Left ventricle myocardium inferior (tissue), 1 donor: ENCODE data around the gene FANCE. TPM values are rescaled to one million over a fixed set of nuclear protein-coding genes. Genes with fewer than 3 reads are reported as not detected.

Experiments
- DNase-seq: peaks from one replicate; pipeline ENCODE4 v3.0.0-alpha.2; 2020
- H3K27ac ChIP-seq: fragments of 200-600 bp; replicated peaks from 2 replicates; pipeline ENCODE4 v1.8.0; 2021
- H3K27me3 ChIP-seq: fragments of 200-600 bp; 2 replicates; pipeline ENCODE4 v1.8.0; 2021; ENCODE audit warnings: low read depth
- H3K36me3 ChIP-seq: fragments of 200-600 bp; 2 replicates; pipeline ENCODE4 v1.8.0; 2021
- H3K4me1 ChIP-seq: fragments of 200-600 bp; 2 replicates; pipeline ENCODE4 v1.8.0; 2021
- H3K4me3 ChIP-seq: fragments of 200-600 bp; 2 replicates; pipeline ENCODE4 v1.8.0; 2021; ENCODE audit warnings: mild to moderate bottlenecking, moderate library complexity
- H3K9me3 ChIP-seq: fragments of 200-600 bp; replicated peaks from 2 replicates; pipeline ENCODE4 v1.8.0; 2021
- intact Hi-C: fragments of 100-400 bp; cut with micrococcal nuclease; formaldehyde crosslinking; loops from one replicate; pipeline ENCODE4 v1.11.0; 2022
- total RNA-seq: library from RNA; stranded (reverse); fragmentation: NEBNext Ultra II Directional; extraction: Animal tissue kit (Norgen Biotek cat#: 25700); gene quantifications from one replicate; pipeline ENCODE4 v1.2.1, GENCODE V29; 2021
- TF ChIP-seq, protein P1 (sequence below): fragments of 200-600 bp; IDR thresholded peaks from 2 replicates; pipeline ENCODE4 v1.8.0; 2021; ENCODE audit warnings: antibody characterized with exemption, mild to moderate bottlenecking, borderline replicate concordance
- donor health status: DM: no; HTN: yes; CAD: no; lungs with severe emphysema.

FANCE gene
- total RNA-seq, 1 donor from 2014 or later, result 3.7 TPM

DNA sequence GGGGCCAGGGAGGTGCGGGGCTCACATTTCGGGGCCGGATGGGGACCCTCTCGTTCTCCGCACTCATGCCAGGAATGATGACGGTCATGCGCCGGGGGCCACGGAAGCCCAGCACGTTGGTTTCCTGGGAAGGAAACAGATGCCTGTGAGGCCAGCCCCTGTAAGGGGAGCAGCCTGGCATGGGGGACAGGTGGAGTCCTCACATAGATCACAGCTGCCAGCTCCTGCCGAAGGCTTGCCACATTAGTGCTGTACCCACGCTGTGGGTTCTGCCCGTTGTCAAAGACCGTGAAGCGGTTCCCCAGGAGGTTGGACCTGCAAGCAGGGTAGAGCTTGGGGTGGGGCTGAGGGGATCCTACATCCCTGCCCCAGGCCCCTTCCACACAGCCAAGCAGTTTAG lies 51.4 kb downstream of the FANCE start:
- H3K27me3 ChIP-seq, result peaks cover 72% of the 10 kb centered on the region
- H3K4me1 ChIP-seq, result peaks cover 12% of the 10 kb centered on the region
- H3K36me3 ChIP-seq, result no peaks in the 10 kb centered on the region
- H3K27ac ChIP-seq, result no peak overlapping the region
- H3K4me3 ChIP-seq, result no peak overlapping the region
- H3K9me3 ChIP-seq, result no peaks in the 10 kb centered on the region
- DNase-seq, result no peak
- intact Hi-C loops, result no loop called here
- TF ChIP-seq, protein P1, sequence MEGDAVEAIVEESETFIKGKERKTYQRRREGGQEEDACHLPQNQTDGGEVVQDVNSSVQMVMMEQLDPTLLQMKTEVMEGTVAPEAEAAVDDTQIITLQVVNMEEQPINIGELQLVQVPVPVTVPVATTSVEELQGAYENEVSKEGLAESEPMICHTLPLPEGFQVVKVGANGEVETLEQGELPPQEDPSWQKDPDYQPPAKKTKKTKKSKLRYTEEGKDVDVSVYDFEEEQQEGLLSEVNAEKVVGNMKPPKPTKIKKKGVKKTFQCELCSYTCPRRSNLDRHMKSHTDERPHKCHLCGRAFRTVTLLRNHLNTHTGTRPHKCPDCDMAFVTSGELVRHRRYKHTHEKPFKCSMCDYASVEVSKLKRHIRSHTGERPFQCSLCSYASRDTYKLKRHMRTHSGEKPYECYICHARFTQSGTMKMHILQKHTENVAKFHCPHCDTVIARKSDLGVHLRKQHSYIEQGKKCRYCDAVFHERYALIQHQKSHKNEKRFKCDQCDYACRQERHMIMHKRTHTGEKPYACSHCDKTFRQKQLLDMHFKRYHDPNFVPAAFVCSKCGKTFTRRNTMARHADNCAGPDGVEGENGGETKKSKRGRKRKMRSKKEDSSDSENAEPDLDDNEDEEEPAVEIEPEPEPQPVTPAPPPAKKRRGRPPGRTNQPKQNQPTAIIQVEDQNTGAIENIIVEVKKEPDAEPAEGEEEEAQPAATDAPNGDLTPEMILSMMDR, result no peak

DNA sequence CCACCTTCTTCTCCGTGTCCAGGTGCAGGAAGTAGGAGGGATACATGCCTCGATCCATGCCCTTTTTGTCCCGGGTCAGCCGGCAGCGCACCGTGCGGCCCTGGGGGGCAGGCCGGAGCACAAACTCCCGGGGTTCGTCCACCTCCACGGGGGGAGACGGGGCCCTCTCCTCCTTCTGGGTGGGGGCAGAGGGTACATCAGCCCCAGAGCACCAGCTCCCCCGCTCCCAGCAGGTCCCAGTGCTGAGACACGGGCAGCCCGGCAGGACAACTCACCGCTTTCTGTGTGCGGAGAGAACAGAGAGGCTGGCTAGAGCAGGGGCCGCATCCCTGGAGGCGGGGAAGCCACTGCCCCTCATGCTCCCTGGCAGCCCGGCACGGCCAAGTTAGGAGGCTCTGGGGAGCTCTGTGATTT lies 53.9 kb downstream of the FANCE start:
- Histone ChIP-seq H3K4me3 (no peak overlapping the region), H3K27me3 (peaks cover 74% of the 10 kb centered on the region), H3K4me1 (peaks cover 3% of the 10 kb centered on the region), H3K36me3 (no peaks in the 10 kb centered on the region), H3K9me3 (no peaks in the 10 kb centered on the region), H3K27ac (no peak overlapping the region)
- intact Hi-C loops, result no loop called here
- TF ChIP-seq, protein P1, result no peak
- DNase-seq, result no peak

DNA sequence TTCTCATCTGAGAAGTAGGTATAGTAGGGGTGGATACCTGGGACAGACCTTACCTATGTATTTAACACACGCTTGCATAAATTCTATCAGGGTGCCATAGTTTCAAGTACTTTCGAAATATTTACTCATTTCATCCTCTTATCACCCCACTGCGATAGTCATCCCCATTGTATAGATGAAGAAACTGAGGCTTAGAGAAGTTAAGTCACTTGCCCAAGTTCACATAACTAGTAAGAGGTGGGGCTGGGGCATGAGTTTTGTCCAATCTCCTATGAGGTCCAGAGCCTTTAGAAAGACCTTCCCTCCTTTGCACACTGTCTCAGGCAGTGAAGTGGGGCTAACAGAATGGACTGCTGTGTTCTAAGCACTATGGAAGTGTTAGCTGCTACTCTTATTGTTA lies 54.4 kb downstream of the FANCE start:
- H3K36me3 ChIP-seq, result no peaks in the 10 kb centered on the region
- peaks cover 2% of the 10 kb centered on the region for H3K4me1 ChIP-seq
- no peak overlapping the region for H3K27ac ChIP-seq
- no peak for DNase-seq
- no peak overlapping the region for H3K4me3 ChIP-seq
- intact Hi-C loops, result no loop called here
- no peaks in the 10 kb centered on the region for H3K9me3 ChIP-seq
- TF ChIP-seq, protein P1, result no peak
- peaks cover 79% of the 10 kb centered on the region for H3K27me3 ChIP-seq

DNA sequence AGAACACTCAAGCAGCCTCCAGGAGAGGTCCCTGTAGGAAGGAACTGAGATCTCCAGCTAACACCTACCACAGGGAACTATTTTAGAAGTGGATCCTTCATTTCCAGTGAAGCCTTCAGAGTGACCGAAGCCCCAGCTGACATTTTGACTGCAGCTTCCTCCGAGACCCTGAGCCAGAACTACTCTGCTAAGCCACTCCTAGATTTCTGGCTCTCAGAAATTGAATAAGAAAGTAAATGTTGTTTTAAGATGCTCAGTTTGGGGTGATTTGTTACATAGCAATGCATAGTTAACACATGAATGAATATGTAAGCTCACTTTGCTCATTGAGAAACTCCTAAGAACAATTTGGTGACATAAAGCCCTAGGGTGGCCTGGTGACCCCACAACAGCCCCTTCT lies 55.1 kb downstream of the FANCE start:
- intact Hi-C loops, result no loop called here
- H3K4me3 ChIP-seq, result no peak overlapping the region
- no peaks in the 10 kb centered on the region for H3K36me3 ChIP-seq
- no peak for DNase-seq
- H3K27me3 ChIP-seq, result peaks cover 86% of the 10 kb centered on the region
- TF ChIP-seq, protein P1, result no peak
- H3K4me1 ChIP-seq, result peaks cover 8% of the 10 kb centered on the region
- H3K27ac ChIP-seq, result no peak overlapping the region
- no peaks in the 10 kb centered on the region for H3K9me3 ChIP-seq

DNA sequence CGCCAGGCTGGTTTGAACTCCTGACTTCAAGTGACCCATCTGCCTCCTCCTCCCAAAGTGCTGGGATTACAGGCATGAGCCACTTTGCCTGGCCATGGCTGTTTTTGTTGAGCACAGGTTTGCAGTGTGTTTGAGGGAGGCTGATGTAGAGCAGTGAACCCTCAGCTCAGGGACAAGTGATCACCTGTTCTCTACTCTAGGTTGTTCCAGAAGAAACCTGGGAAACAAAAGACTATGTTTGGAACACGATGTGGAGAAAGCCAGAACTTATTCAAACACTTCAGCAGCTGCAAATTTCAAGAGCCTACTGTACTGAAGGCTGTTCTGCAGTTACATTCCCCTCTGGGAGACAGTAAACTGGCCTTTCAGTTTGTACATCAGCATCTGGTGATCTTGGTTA lies 55.9 kb downstream of the FANCE start:
- Histone ChIP-seq H3K27me3 (peaks cover 93% of the 10 kb centered on the region), H3K4me3 (no peak overlapping the region)

More for the DNA sequence above, 55.9 kb downstream of the FANCE start:
- no peaks in the 10 kb centered on the region for H3K9me3 ChIP-seq
- H3K4me1 ChIP-seq, result peaks cover 8% of the 10 kb centered on the region
- intact Hi-C loops, result no loop called here
- H3K36me3 ChIP-seq, result no peaks in the 10 kb centered on the region
- DNase-seq, result no peak
- H3K27ac ChIP-seq, result no peak overlapping the region
- TF ChIP-seq, protein P1, result no peak
